Parathyroid adenoma (tissue), 2 donors: ENCODE measurements around the gene SLC1A4.
"Not testable (repeated sequence)": the region's sequence is repeated elsewhere in the genome, so short reads cannot be mapped to it uniquely, and the experiment has no call there.

ENCODE experiments used
- H2AFZ ChIP-seq: fragments of 300-600 bp; sonication (generic); one replicate; pipeline ENCODE4 v1.7.0; 2017; ENCODE audit warnings: antibody characterized with exemption, mild to moderate bottlenecking
- H3K27ac ChIP-seq: fragments of 300-600 bp; sonication (generic); one replicate; pipeline ENCODE4 v1.7.0; 2017
- H3K27me3 ChIP-seq: fragments of 300-600 bp; sonication (generic); one replicate; pipeline ENCODE4 v1.7.0; 2017; ENCODE audit warnings: low read length; ENCODE audit not compliant: control insufficient read depth, insufficient read depth
- H3K36me3 ChIP-seq: fragments of 300-600 bp; sonication (generic); one replicate; pipeline ENCODE4 v1.7.0; 2017; ENCODE audit warnings: low read length; ENCODE audit not compliant: control insufficient read depth, insufficient read depth
- H3K4me1 ChIP-seq: fragments of 300-600 bp; sonication (generic); one replicate; pipeline ENCODE4 v1.7.0; 2017; ENCODE audit warnings: control low read depth
- H3K4me2 ChIP-seq: fragments of 300-600 bp; sonication (generic); one replicate; pipeline ENCODE4 v1.7.0; 2017; ENCODE audit warnings: low read length
- H3K4me3 ChIP-seq: fragments of 300-600 bp; sonication (generic); one replicate; pipeline ENCODE4 v1.7.0; 2017; ENCODE audit warnings: low read depth, low read length
- H3K79me2 ChIP-seq: fragments of 300-600 bp; sonication (generic); one replicate; pipeline ENCODE4 v1.7.0; 2017; ENCODE audit warnings: control low read depth
- H3K9ac ChIP-seq: fragments of 300-600 bp; sonication (generic); one replicate; pipeline ENCODE4 v1.7.0; 2017; ENCODE audit warnings: mild to moderate bottlenecking
- H3K9me3 ChIP-seq: fragments of 300-600 bp; sonication (generic); one replicate; pipeline ENCODE4 v1.7.0; 2017; ENCODE audit warnings: low read length; ENCODE audit not compliant: control insufficient read depth
- CTCF ChIP-seq: fragments of 300-600 bp; sonication (generic); IDR thresholded peaks from one replicate; pipeline ENCODE4 v1.7.0; 2017; ENCODE audit warnings: antibody characterized with exemption, mild to moderate bottlenecking
- donor health status: primary hyperparathyroidism.

SLC1A4 gene

GRCh38 chr2:65019010-65019409 lies 29.8 kb downstream of the SLC1A4 start:
- Histone ChIP-seq H3K27me3 (no peaks in the 10 kb centered on the region), H3K4me2 (no peak overlapping the region), H3K36me3 (no peaks in the 10 kb centered on the region), H3K9me3 (no peaks in the 10 kb centered on the region), H3K27ac (no peak overlapping the region), H3K79me2 (no peaks in the 10 kb centered on the region), H3K4me1 (no peaks in the 10 kb centered on the region), H2AFZ (no peak overlapping the region), H3K4me3 (no peak overlapping the region), H3K9ac (no peak overlapping the region)
- TF ChIP-seq CTCF: no peak

GRCh38 chr2:65019675-65020195 lies 30.5 kb downstream of the SLC1A4 start:
- no peak overlapping the region for H3K4me2 ChIP-seq
- no peaks in the 10 kb centered on the region for H3K36me3 ChIP-seq
- H2AFZ ChIP-seq: no peak overlapping the region
- no peaks in the 10 kb centered on the region for H3K79me2 ChIP-seq
- H3K4me3 ChIP-seq: no peak overlapping the region
- no peak for TF ChIP-seq CTCF
- H3K9ac ChIP-seq: no peak overlapping the region
- H3K9me3 ChIP-seq: no peaks in the 10 kb centered on the region
- no peaks in the 10 kb centered on the region for H3K27me3 ChIP-seq
- H3K4me1 ChIP-seq: no peaks in the 10 kb centered on the region
- H3K27ac ChIP-seq: no peak overlapping the region

GRCh38 chr2:65020251-65020650 lies 31.1 kb downstream of the SLC1A4 start:
- not testable (repeated sequence) for H3K9me3 ChIP-seq, H2AFZ ChIP-seq, H3K27me3 ChIP-seq, H3K4me1 ChIP-seq, H3K9ac ChIP-seq, H3K4me3 ChIP-seq, H3K4me2 ChIP-seq, H3K27ac ChIP-seq, H3K36me3 ChIP-seq, H3K79me2 ChIP-seq

- Histone ChIP-seq H3K9me3 (no peaks in the 10 kb centered on the region), H3K36me3 (no peaks in the 10 kb centered on the region), H3K27ac (no peak overlapping the region), H2AFZ (no peak overlapping the region), H3K79me2 (no peaks in the 10 kb centered on the region), H3K4me3 (no peak overlapping the region), H3K4me2 (no peak overlapping the region), H3K9ac (no peak overlapping the region), H3K4me1 (no peaks in the 10 kb centered on the region), H3K27me3 (no peaks in the 10 kb centered on the region)
- TF ChIP-seq CTCF: no peak
Observed at GRCh38 chr2:65020943-65021528, 31.8 kb downstream of the SLC1A4 start.

- Histone ChIP-seq H3K4me3 (no peak overlapping the region), H3K36me3 (no peaks in the 10 kb centered on the region)
Observed at GRCh38 chr2:65021709-65022108, 32.5 kb downstream of the SLC1A4 start.

More at GRCh38 chr2:65021709-65022108, 32.5 kb downstream of the SLC1A4 start:
- Histone ChIP-seq H2AFZ (no peak overlapping the region), H3K79me2 (no peaks in the 10 kb centered on the region), H3K9ac (no peak overlapping the region), H3K27ac (no peak overlapping the region), H3K4me1 (no peaks in the 10 kb centered on the region), H3K27me3 (no peaks in the 10 kb centered on the region), H3K4me2 (no peak overlapping the region), H3K9me3 (no peaks in the 10 kb centered on the region)
- TF ChIP-seq CTCF: no peak
